Activated CD8-positive, alpha-beta memory T cell treated with anti-CD3 and anti-CD28 coated beads for 48 hours (primary cell): ENCODE results near the gene APLP2.
"Not testable (repeated sequence)": the region's sequence is repeated elsewhere in the genome, so short reads cannot be mapped to it uniquely, and the experiment has no call there.

Experiments used
- DNase-seq, 3 experiments: peaks; one replicate each; pipeline ENCODE4 v3.0.0-alpha.2; 2020; ENCODE audit warnings: low read depth in 2 of 3, low spot score in 2 of 3

APLP2 gene

DNA sequence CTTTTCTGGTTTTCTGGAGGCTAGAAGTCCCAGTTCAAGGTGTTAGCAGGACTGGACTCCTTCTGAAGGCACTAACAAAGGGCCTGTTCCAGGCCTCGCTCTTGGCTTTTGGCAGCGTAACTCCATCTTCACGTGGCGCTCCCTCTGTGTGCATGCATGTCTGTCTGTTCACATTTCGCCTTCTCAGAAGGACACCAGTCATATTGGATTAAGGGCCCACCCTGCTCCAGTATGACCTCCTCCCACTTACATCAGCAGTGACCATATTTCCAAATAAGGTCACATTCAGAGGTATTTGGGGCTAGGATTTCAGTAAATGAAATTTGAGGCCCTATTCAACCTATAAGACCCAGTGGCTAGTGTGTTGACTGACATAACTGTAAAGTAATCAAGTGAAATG is 20.0 kb downstream of the APLP2 start:
- no peak for DNase-seq

DNA sequence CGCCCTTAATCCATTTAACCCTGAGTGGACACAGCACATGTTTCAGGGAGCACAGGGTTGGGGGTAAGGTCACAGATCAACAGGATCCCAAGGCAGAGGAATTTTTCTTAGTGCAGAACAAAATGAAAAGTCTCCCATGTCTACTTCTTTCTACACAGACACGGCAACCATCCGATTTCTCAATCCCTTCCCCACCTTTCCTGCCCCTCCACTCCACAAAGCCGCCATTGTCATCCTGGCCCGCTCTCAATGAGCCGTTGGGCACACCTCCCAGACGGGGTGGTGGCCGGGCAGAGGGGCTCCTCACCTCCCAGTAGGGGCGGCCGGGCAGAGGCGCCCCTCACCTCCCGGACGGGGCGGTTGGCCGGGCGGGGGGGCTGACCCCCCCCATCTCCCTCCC is 20.8 kb downstream of the APLP2 start:
- not testable (repeated sequence) for DNase-seq

DNA sequence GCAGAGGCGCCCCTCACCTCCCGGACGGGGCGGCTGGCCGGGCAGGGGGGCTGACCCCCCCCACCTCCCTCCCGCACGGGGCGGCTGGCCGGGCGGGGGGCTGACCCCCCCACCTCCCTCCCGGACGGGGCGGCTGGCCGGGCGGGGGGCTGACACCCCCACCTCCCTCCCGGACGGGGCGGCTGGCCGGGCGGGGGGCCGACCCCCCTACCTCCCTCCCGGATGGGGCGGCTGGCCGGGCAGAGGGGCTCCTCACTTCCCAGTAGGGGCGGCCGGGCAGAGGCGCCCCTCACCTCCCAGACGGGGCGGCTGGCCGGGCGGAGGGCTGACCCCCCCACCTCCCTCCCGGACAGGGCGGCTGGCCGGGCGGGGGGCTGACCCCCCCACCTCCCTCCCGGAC is 21.5 kb downstream of the APLP2 start:
- DNase-seq = not testable (repeated sequence)

DNA sequence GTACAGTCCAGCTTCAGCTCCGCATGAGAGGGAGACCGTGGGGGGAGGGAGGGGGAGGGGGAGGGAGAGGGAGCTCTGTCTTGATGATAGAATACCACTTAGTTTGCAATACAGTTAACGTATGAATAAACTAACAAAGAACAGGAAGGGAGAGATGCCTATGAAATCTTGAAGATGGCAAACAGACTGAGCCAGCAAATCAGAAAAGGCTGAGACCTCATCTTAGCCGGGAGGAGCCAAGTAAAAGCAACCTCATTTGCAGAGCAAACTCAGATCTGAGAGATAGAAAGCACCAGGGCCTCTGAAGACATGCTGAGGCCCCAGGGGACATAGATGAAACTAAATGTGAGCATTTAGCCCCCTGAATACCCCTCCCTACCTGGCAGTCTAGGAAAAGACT is 23.0 kb downstream of the APLP2 start:
- DNase-seq = no peak

DNA sequence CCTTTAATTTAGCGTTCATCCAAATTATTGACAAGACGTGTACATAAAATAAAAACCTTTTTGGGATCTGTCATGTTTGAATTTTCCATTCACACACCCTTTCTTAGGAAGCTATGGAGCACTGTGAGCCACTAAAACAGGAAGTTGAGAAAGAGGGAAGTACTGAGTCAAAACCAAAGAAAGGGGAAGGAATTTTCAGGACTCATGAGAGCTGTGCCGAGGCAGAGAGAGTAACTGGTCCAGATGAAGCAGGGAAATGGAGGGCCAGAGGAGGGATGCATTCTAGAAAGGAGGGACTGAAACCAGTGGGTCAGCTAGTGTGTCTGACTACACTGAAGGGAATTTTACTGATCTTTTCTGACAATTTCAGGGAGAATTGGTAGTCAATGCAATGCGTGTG is 24.9 kb downstream of the APLP2 start:
- DNase-seq = no peak

DNA sequence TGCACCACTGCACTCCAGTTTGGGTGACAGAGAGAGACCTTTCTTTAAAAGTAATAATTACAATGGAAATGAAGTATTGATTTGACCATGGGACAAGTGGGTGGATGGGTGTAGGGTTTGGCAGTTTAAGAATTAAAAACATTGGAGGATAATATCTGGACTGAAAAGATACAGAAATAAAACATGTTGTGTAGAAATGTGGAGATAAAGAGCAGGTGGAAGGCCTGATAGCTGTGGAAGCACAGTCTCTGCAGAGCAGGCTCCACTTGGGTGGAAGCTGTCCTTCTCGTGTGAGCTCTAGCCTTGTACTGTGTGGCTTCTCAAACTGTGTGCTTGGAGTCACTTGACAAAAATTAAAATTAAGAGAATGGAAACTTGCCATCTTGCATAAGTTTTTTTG is 25.6 kb downstream of the APLP2 start:
- DNase-seq = no peak

DNA sequence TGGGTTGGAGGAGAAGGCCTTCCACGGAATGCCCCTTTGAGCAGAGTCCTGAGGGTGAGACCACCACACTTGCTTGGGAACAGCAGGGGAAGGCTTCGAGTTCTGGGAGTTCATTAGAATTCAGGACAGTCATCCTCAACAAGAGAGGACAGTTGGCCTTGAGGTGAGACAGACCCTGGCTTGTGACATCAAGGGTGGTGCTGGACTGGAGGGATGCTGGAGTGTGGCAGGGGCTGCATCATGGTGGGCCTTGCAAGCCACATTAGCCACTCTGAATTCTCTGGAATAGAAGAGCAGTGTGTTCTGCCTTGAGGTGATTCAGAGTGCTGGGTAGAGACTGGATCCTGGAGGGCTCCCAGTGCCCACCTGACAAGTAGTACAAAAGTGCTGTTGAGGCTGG is 26.3 kb downstream of the APLP2 start:
- DNase-seq = no peak

DNA sequence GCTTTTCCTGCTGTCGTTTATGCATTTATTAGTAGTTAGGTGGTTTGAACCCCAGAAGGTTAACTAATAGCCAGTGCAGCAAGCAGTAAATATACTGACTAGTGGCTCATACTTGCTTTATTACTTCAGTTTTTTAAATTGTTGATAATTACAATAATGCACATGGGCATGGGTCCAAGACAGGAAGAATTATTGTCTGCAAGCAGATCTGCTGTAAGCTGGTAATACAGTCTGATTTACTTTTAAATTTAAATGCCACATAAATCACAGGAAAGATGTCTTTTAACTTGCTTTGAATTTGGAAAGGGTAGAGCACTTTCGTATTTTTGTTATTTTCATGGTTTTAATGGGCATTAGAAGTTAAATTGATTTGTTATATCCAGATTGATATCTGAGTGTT is 27.1 kb downstream of the APLP2 start:
- DNase-seq = no peak

DNA sequence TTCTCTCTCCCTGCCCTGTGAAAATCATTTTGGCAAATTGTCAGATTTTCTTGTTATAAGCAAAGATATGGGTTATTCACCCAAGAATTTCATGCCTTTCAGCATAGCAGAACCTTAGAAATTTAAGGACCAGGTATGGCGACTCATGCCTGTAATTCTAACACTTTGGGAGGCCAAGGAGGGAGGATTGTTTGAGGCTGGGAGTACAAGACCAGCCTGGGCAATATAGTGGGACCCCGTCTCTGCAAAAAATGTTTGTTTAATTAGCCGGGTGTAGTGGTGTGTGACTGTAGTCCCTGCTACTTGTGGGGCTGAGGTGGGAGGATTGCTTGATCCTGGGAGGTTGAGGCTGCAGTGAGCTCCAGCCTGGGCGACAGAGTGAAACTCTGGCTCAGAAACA is 27.6 kb downstream of the APLP2 start:
- no peak for DNase-seq

DNA sequence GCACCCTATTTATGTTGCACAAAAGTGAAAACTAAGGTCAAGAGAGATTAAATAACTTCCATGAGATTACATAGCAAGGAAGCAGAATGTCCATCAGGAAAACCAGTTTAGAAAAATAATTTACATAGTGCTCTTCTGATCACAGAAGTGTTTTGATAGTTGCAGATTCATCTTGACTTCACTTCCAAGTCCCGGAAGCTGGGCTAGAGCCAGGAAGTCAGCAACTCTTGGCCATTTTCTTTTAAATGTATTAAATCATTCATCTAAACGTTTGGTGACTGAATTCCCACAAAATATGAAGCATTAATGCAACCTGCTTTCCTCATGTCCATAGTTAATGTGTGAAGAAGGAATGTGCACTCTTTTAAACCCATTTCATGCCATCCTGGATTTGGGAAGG is 29.7 kb downstream of the APLP2 start:
- DNase-seq = no peak

DNA sequence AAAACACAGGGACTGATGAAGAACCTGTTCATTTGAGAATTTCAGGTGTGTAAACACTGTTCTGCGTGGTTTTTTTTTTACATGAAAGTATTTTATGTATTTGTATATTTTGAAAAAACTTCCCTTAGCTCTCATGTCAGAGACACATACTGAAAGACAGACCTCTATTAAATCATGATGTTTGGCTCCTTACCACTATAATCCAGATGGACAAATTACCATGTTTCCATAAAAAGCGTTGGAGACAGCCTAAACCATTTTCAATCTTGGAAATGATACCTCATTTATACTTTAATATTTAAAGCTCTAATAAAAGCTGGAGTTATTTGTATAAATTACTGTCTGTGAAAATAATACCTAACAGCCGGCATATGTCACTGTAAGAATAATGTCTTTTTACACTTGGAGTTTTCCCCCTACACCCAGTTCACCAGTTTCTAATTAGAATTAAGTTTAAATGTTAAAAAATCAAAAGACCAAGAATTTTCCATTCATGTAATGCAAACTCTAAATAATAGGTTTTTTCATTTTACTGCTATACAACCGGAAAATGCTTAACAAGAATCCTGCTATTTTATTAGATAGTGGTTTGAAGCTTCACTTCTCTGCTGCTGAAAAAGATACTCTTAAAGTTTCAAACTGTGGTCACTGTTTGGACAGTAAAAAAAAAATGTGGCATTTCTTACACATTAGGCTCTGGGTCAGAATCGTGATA is 30.8 kb downstream of the APLP2 start:
- DNase-seq = no peak

DNA sequence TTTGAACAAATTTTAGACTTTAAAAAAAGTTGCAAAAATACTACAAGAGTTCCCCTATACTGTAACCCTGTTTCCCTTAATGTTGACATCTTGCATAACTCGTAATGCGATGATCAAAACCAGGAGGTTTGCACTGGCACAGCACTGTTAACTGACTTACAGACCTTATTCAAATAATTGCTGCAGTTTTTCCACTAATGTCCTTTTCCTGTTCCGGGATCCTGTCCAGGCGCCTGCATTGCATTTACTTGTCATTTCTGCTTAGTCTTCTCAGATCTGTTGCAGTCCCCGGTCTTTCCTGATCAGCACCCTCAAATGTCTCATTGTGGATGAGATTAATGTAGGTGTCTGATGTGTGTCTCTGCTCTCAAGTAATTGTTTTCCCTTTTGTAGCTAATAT is 32.0 kb downstream of the APLP2 start:
- DNase-seq = no peak

DNA sequence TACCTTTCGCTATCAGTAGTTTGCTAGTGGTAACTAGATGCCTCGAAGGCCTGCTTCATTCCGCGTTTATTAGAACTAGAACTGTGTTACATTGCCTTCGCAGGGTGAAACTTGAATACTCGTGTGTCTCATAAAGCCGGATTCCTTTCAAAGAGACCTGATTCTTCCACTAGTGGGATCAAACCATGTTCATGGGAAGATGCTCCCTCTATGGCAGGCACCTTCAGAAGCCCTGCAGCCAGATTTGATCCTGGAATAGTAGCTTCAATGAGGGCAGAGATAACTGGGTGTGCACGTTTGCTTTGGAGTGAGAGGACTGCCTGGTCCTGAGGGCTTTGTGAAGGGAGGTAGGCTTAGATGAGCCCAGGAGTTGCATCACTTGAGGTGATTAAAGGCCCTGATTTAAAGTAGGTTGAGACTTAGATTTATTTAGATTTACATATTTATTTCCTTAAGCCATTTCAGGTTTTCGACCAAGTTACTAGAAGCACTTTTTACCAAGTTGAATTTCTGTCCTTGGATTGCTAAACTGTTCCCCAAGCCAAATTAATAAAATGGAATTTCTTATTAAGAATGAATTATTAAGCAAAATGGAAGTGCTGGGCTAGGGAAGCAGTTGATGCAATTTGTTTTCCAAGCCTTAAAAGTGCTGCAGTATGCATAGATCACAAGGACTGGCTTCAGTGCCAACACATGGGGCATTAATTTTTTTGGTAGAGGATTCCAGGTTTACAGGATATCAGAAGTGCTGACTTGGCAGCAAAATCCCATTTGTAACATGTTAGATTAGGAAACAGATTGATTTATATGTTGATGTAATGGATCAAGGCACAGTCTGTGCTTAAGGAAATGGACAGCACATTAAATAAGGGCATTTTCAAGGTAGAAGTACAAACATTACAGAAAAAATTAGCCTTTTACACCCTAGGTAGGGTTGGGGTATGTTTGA is 32.9 kb downstream of the APLP2 start:
- no peak for DNase-seq

DNA sequence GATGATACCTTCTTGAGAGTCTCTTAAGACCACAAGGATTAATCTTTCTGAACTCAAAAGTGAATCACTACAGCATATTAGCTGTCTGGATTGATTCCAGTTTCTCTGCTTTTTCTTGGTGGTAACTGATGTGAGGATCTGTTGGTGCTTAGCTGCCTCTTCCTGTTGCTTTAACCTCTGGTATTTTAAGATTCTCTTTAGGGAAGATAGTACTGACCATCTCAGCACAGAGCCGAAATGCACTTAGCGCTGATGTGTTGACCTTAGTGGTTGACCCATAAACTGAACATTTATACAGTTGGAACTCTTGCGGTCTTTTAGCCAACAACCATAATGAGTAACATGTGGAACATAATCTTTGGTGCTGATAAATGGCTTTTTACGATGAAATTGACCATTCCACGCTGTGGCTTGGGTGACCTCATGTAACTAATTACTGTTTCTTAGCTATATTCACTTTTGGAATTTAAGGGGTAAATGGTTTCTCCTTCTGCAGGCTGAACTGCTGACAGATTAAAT is 33.7 kb downstream of the APLP2 start:
- DNase-seq = no peak

DNA sequence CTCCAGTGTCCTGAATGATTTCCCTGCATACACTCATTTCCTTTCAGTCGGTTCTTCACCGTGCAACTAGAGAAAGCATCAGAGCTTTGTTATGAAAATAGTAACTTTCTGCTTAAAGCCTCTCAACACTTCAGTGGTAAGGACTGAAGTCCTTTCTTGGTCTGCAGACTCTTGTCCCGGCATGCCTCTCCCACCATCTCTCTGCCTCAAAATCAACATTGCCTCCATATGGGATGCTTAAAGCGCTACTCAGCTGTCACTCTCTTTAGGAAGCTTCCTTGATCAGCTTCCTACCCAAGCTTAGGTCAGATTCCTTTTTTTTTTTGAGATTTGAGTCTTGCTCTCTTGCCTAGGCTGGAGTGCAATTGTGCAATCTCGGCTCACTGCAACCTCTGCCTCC is 36.7 kb downstream of the APLP2 start:
- DNase-seq = no peak

DNA sequence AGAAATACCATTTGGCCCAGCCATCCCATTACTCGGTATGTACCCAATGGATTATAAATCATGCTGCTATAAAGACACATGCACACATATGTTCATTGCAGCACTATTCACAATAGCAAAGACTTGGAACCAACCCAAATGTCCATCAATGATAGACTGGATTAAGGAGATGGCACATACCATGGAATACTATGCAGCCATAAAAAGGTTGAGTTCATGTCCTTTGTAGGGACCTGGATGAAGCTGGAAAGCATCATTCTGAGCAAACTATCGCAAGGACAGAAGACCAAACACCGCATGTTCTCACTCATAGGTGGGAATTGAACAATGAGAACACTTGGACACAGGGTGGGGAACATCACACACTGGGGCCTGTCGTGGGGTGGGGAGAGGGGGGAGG is 39.0 kb downstream of the APLP2 start:
- DNase-seq = not testable (repeated sequence)

DNA sequence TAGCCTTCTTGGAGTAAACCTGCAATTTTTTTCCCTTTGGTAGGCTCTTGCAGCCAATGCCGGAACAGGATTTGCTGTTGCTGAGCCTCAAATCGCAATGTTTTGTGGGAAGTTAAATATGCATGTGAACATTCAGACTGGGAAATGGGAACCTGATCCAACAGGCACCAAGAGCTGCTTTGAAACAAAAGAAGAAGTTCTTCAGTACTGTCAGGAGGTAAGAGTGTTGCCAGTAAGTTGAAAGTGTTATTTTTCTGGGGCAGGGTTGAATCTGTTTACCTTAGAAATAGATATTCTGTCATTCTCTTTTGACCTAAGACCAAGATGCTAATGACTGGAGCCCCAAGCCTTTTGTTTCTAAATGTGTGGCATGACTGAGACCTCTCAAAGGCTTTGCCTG is 39.7 kb downstream of the APLP2 start:
- DNase-seq = no peak

DNA sequence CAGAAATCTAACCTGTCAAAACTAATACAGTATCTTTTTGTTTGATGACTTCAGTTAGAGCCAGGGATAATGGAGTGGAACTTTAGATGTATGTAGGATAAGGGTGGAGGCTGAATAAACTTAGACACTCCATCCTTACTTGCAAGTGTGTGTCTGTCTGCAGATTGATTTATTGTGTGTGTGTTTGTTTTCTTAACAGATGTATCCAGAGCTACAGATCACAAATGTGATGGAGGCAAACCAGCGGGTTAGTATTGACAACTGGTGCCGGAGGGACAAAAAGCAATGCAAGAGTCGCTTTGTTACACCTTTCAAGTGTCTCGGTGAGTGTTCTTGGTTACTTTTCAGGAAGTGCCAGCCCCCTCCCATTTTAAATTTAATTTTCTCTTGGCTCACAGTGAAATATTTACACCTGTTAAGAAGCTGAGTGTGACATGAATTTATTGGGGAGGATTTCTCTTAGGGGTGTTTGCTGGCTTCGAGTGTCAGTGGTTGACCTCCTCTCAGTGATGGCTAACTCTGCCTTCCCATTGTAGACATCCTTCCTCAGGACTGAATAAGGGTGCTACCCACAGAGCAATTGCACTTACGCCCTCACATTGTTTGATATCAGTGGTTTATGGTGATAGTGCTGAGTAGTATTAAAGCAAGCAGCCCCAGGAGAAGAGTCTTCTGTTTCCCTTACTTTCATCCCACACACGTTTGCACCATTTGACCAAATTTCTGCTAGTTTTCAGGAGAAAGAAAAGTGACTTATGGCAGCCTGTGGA is 40.8 kb downstream of the APLP2 start:
- DNase-seq = no peak

DNA sequence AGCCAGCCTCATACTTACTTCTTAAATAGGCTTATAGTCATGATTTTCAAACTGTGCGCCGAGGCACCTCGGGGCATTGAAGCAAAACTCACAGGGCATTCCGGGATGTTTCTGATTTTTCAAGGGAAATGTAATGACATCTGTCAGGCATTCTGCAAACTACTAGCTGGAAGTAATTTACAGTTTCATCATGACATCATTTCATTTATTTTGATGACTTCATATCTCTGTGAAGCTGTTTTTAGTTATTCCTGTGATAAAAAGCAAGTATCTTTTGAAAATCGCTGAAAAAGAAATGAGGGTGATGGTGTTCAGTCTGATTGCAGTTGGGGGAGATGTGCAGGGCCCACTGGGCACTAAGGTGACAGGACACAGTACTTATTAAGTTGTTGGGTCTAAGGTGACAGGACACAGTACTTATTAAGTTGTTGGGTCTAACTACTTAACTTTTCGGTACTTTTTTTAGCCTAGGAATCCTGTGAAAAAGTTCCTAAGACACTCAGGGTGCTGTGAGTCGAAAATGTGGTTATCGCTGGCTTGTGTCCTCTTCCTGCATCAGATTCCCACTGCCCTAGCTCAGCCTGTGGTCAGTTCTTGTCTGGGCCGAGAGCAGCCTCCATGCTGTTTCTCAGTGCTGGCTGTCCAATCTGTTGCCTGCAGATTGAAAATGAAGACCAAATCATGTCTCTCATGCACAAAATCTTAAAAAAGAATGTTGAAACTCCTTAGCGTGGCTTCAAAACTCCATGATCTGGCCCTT is 42.6 kb downstream of the APLP2 start:
- no peak for DNase-seq

DNA sequence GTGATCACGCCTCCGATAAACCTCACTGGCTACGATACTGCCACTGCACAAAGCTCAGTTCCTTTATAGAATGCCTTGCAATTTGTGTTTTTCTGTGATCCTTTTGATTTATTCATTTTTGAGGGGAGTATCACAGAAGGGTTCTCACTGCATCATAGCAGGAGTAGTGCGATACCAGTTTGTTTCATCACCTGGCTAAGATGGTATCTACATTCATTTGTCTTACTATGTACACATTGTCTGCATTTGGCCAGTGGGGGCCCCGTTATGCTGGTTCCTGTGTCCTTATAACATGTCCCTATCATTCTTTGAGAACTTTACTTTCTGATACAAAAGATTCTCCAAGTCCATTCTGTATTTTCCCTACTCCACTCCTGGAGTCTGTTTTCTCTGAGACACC is 44.6 kb downstream of the APLP2 start:
- DNase-seq = no peak

DNA sequence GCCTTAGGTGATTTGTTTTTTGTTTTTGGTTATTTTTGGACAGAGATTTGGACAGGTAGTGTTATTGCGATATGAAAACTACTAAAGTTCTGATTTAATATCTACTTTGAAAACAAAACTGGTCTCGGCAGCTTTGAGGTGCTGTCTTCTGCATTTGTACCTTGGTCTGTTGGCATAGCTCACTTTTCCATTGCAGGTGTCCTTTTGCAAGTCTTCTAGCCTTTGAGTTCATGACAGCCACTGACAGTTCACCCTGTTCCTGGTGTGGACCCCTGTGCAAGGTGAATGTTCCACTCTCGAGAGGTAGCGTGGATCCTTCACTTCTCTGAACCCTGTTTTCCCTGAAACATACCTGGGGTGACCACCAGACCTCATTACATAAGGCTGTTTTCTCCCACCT is 45.0 kb downstream of the APLP2 start:
- no peak for DNase-seq
